Neural cell (in vitro differentiated cells): ENCODE measurements around the gene SP5. TPM values are rescaled to one million over a fixed set of nuclear protein-coding genes. Genes with fewer than 3 reads are reported as not detected.

Experiments used
- H2AFZ ChIP-seq: fragments of 200-600, 300-800 bp; sonication (generic), shearing (Covaris generic); 2 replicates; pipeline ENCODE4 v1.6.0; 2014; ENCODE audit warnings: low read depth, mild to moderate bottlenecking, antibody characterized with exemption, low read length, moderate library complexity
- H3F3A ChIP-seq: fragments of 200-600 bp; shearing (Covaris generic); 2 replicates; pipeline ENCODE4 v1.6.1; 2016; ENCODE audit warnings: mild to moderate bottlenecking, moderate library complexity, mixed read lengths, antibody characterized with exemption, low read length; ENCODE audit not compliant: insufficient read depth, poor library complexity, severe bottlenecking
- H3K27ac ChIP-seq: fragments of 200-600, 300-800 bp; sonication (generic), shearing (Covaris generic); 2 replicates; pipeline ENCODE4 v1.5.1; 2014; ENCODE audit warnings: mild to moderate bottlenecking, low read length, moderate library complexity
- H3K27me3 ChIP-seq: fragments of 300-800, 200-600 bp; sonication (generic), shearing (Covaris generic); 2 replicates; pipeline ENCODE4 v1.6.0; 2014; ENCODE audit warnings: mild to moderate bottlenecking, low read depth, low read length, moderate library complexity; ENCODE audit not compliant: insufficient read depth
- H3K36me3 ChIP-seq: fragments of 300-800, 200-600 bp; sonication (generic), shearing (Covaris generic); 2 replicates; pipeline ENCODE4 v1.5.1; 2014; ENCODE audit warnings: mild to moderate bottlenecking, antibody characterized with exemption, low read length, moderate library complexity; ENCODE audit not compliant: insufficient read depth
- H3K4me2 ChIP-seq: fragments of 300-800, 200-600 bp; sonication (generic), shearing (Covaris generic); 2 replicates; pipeline ENCODE4 v1.6.0; 2014; ENCODE audit warnings: mild to moderate bottlenecking, low read length
- H3K4me3 ChIP-seq: fragments of 300-800, 200-600 bp; sonication (generic), shearing (Covaris generic); 2 replicates; pipeline ENCODE4 v1.5.1; 2014; ENCODE audit warnings: mild to moderate bottlenecking, low read length, moderate library complexity
- H3K79me2 ChIP-seq: fragments of 200-600 bp; shearing (Covaris generic); replicated peaks from 2 replicates; pipeline ENCODE4 v1.6.0; 2014; ENCODE audit warnings: mild to moderate bottlenecking, low read length, moderate library complexity; ENCODE audit not compliant: insufficient read depth
- H3K9ac ChIP-seq: fragments of 300-800, 200-600 bp; sonication (generic), shearing (Covaris generic); 2 replicates; pipeline ENCODE4 v1.6.1; 2016; ENCODE audit warnings: mild to moderate bottlenecking, low read length, mixed read lengths
- H3K9me2 ChIP-seq: fragments of 200-600 bp; shearing (Covaris generic); 2 replicates; pipeline ENCODE4 v1.6.1; 2016; ENCODE audit warnings: mild to moderate bottlenecking, low read length, mixed read lengths; ENCODE audit not compliant: insufficient read depth
- H3K9me3 ChIP-seq: fragments of 200-600, 300-800 bp; sonication (generic), shearing (Covaris generic); 2 replicates; pipeline ENCODE4 v1.6.1; 2016; ENCODE audit warnings: mild to moderate bottlenecking, mixed run types, low read length, moderate library complexity, mixed read lengths
- H4K20me1 ChIP-seq: fragments of 200-600 bp; shearing (Covaris generic); 2 replicates; pipeline ENCODE4 v1.6.1; 2016; ENCODE audit warnings: mild to moderate bottlenecking, mixed run types; ENCODE audit not compliant: insufficient read depth
- CTCF ChIP-seq: fragments of 450-650 bp; IDR thresholded peaks from 2 replicates; pipeline ENCODE4 v1.5.1; 2014; ENCODE audit warnings: antibody characterized with exemption, mild to moderate bottlenecking, moderate library complexity; ENCODE audit not compliant: poor library complexity, severe bottlenecking
- EP300 ChIP-seq: fragments of 450-650 bp; conservative IDR thresholded peaks from 2 replicates; pipeline ENCODE4 v1.6.1; 2014; ENCODE audit warnings: antibody characterized with exemption, mild to moderate bottlenecking, moderate library complexity; ENCODE audit not compliant: poor library complexity, severe bottlenecking
- EZH2 ChIP-seq: fragments of 200-600, 300-800 bp; shearing (Covaris generic), sonication (generic); IDR thresholded peaks from 2 replicates; pipeline ENCODE4 v1.6.1; 2014; ENCODE audit warnings: antibody characterized with exemption, low read length, borderline replicate concordance, mild to moderate bottlenecking; ENCODE audit not compliant: insufficient read depth, poor library complexity, severe bottlenecking
- MXI1 ChIP-seq: fragments of 450-650 bp; conservative IDR thresholded peaks from 2 replicates; pipeline ENCODE4 v1.6.1; 2014; ENCODE audit warnings: antibody characterized with exemption, mild to moderate bottlenecking; ENCODE audit not compliant: poor library complexity, severe bottlenecking
- POLR2AphosphoS5 ChIP-seq: IDR thresholded peaks from 2 replicates; pipeline ENCODE4 v1.6.1; 2012
- RAD21 ChIP-seq: fragments of 450-650 bp; conservative IDR thresholded peaks from 2 replicates; pipeline ENCODE4 v1.6.1; 2014; ENCODE audit warnings: antibody characterized with exemption, mild to moderate bottlenecking, moderate library complexity
- REST ChIP-seq: IDR thresholded peaks from 2 replicates; pipeline ENCODE4 v1.6.1; 2012; ENCODE audit warnings: borderline replicate concordance
- SMC3 ChIP-seq: fragments of 450-650 bp; conservative IDR thresholded peaks from 2 replicates; pipeline ENCODE4 v1.6.1; 2014; ENCODE audit warnings: antibody characterized with exemption, mild to moderate bottlenecking, moderate library complexity; ENCODE audit not compliant: poor library complexity
- TAF1 ChIP-seq: IDR thresholded peaks from 2 replicates; pipeline ENCODE4 v1.6.1; 2012; ENCODE audit warnings: low read depth
- polyA plus RNA-seq: library from polyadenylated mRNA; depleted of rRNA; stranded (reverse); fragments of >200 nt; gene quantifications from 2 replicates; pipeline ENCODE4 v1.2.3, GENCODE V29; 2014

Gene SP5
- polyA plus RNA-seq, 1 donor from 2014 or later, result 0.15 TPM

- H3K79me2 ChIP-seq, result no peaks in the 10 kb centered on the region
- H3K9me3 ChIP-seq, result peaks cover 3% of the 10 kb centered on the region
- H3K27me3 ChIP-seq, result no peaks in the 10 kb centered on the region
- no peaks in the 10 kb centered on the region for H3K36me3 ChIP-seq
- H2AFZ ChIP-seq, result no peak overlapping the region
- no peak for TF ChIP-seq EP300
- no peak for TF ChIP-seq RAD21
- no peak for TF ChIP-seq POLR2AphosphoS5
- no peak for TF ChIP-seq SMC3
- no peak for TF ChIP-seq TAF1
- no peak for TF ChIP-seq EZH2
- no peak for TF ChIP-seq CTCF
- no peak for TF ChIP-seq REST
- no peak for TF ChIP-seq MXI1
- no peaks in the 10 kb centered on the region for H3K9me2 ChIP-seq
- H3K27ac ChIP-seq, result no peak overlapping the region
- no peak overlapping the region for H3K4me3 ChIP-seq
- no peaks in the 10 kb centered on the region for H3F3A ChIP-seq
- H3K4me2 ChIP-seq, result no peak overlapping the region
- H4K20me1 ChIP-seq, result no peaks in the 10 kb centered on the region
- no peak overlapping the region for H3K9ac ChIP-seq
These were observed 14.1 kb upstream of the SP5 start for GRCh38 chr2:170701011-170701410.

- Histone ChIP-seq H3K79me2 (no peaks in the 10 kb centered on the region), H3K27ac (no peak overlapping the region), H3K9ac (no peak overlapping the region), H3K27me3 (peaks cover 14% of the 10 kb centered on the region), H3K9me2 (no peaks in the 10 kb centered on the region), H2AFZ (no peak overlapping the region), H3K4me3 (no peak overlapping the region), H4K20me1 (no peaks in the 10 kb centered on the region), H3K9me3 (peaks cover 3% of the 10 kb centered on the region), H3F3A (no peaks in the 10 kb centered on the region), H3K4me2 (no peak overlapping the region), H3K36me3 (no peaks in the 10 kb centered on the region)
- TF ChIP-seq REST (no peak), RAD21 (no peak), EP300 (no peak), EZH2 (no peak), POLR2AphosphoS5 (no peak), CTCF (no peak), TAF1 (no peak), MXI1 (no peak), SMC3 (no peak)
These were observed 11.2 kb upstream of the SP5 start for GRCh38 chr2:170703776-170704476.
